NCI-H446 treated with DMSO at 0.1 percent for 48 hours (cell line): ENCODE measurements around the gene CARD11.
"Not testable (repeated sequence)": the region's sequence is repeated elsewhere in the genome, so short reads cannot be mapped to it uniquely, and the experiment has no call there.

Experiments used
- DNase-seq: peaks from one replicate; lab custom pipeline; 2025; lab: John Stamatoyannopoulos, UW

Gene CARD11

DNA sequence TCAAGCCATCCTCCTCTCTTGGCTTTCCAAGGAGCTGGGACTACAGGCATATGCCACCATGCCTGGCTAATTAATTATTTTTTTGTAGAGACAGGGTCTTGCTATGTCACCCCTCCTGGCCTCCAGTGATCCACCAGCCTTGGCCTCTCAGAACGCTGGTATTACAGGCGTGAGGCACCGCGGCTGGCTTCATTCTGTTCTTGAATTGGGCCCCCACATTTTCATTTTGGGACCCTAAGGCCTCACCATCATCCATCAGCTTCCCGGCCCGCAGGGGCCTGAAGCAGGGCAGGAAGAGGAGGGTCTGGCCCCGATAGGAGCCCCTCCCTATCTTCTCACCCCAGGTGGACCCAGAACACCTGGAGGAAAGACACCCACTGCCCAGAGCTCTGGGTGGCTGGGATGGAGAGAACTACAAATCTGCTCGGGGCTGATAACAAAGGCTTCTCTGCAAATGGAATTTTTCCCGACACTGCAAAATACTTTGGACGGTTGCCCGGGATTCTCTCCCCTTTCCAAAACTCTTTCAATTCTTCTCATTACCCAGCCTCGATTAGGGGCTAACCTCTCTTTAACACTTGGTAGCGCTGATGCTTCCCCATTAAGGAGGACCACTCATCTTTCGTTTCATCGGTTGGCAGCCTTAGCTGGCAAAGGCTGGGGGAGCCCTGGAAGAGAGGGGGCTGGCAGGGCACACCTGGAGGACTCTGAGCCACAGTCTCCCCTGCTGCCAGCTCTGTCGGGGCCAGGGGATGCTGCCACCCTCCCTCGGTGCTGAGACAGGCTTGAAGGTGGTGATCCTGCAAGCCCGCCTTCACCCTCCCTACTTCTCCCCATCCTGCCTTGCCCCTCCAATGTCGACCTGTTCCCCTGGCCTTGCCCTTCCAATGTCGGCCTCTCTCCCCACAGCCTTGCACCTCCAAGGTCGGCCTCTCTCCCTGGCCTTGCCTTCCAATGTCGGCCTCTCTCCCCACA, 118.5 kb downstream of the CARD11 start:
- no peak for DNase-seq

DNA sequence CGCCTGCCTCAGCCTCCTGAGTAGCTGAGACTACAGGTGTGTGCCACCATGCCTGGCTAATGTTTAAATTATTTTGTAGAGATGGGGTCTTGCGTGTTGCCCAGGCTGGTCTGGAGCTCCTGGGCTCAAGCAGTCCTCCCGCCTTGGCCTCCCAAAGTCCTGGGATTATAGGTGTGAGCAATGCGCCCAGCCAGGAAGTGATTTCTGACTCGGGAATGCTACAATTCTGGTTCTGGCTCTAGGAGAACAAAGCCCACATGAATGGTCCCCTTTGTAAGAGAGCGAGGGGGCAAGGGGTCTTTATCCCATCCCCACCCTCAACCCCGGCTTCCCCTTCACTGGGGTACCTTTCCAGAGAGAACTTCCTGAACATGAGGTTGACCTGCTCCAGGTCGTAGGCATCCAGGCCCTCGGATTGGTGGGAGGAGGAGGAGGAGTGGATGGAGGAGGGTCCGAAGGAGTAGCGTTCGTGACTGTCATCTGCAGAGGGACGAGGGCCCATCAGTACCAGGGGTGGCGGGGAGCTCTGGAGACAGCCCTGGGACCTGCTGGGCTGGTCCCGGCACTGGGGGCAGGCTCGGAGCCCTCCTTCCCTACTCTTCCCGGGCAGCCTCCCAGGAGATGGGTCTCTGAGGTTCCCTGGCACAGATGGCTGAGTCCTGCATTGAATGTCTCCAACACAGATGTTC, 119.6 kb downstream of the CARD11 start:
- DNase-seq: no peak

DNA sequence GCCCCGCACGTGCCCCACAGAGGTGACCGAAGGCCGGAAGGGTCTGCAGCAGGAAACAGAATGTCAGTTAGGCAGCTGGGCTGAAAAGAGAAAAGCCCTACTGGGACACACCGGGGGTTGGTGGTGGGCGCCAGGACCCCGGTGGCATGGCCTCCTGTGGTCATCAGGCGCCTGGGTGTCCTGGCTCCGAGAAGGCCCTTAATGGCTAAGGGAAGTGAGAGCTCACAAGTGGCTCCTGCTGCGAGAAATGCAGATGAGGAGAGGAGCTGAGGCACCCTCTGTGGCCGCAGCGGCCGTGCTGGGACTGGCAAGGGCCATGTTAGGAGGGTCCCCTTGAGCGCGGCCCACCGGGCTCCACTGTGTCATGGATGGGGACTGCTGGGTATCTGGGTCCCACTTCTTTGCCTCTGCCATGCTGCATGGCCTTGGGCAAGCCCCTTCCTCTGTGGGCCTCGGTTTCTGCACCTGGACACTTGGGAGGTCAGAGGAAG, 120.3 kb downstream of the CARD11 start:
- DNase-seq: no peak

DNA sequence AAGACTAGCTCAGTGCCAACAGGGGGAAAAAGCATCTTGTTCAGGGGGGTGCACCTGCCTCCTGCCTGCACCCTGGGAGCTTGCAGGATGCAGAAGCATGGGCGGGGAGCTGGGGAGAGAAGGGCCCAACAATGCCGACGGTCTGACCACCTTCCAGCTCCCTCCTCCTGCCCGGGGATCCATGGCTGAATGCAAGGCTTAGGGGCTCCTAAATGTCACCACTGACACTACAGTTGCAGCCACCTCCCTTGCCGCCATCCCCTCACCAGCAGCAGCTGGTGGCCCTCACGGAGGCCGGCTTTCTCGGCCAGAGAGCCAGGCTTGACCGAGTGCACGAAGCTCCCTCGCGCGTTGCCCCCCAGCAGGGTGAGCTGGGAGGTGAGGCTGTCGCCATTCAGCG, 120.8 kb downstream of the CARD11 start:
- DNase-seq: no peak

DNA sequence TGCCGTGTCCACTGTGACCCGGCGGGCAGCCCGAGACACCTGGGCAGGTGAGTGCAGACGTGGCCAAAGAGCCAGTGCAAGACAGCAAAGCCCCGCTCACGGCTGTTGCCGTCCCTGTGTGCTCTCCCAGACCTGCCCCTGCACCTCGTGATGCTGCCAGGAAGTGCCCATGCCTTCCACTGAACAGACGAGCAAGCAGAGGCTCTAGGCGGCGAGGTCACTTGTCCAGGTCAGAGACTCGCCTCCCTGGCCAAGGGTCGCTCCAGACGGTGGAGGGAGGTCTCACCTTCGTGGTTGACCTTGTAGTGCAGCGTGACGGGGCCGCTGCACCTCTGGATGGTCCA, 121.3 kb downstream of the CARD11 start:
- DNase-seq: no peak

DNA sequence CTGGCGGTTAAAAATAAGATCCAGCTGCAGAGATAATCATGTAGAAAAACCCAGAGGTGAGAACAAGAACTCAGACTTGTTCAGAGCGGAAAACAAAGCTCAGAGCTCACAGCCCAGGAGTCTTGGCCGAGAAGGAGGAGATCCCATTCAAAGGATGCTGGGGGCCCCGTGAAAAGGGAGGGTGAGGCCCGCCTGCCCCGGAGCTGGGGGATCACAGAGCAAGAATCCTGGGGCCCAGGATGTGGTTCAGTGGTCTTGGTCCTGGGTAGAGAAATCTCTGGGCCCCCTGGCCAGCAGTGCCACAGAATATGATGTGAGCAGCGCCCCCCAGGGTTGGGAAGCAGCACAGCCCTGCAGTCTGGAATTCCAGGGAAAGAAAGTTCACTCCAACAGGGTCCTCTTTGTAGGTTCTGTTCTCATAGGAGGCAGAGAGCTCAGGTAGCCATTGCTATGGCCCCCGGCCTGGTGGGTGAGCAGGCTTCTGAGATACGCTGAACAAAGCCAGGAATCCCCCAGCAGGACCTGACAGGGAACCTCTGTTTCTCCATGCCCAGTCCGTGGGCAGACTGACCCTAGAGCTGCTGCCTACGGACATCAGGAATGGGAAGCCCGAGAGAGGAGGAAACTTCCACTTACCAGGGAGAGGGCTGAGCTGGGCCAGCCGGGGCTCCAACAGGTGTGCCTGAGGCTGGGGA, 121.9 kb downstream of the CARD11 start:
- DNase-seq: no peak

DNA sequence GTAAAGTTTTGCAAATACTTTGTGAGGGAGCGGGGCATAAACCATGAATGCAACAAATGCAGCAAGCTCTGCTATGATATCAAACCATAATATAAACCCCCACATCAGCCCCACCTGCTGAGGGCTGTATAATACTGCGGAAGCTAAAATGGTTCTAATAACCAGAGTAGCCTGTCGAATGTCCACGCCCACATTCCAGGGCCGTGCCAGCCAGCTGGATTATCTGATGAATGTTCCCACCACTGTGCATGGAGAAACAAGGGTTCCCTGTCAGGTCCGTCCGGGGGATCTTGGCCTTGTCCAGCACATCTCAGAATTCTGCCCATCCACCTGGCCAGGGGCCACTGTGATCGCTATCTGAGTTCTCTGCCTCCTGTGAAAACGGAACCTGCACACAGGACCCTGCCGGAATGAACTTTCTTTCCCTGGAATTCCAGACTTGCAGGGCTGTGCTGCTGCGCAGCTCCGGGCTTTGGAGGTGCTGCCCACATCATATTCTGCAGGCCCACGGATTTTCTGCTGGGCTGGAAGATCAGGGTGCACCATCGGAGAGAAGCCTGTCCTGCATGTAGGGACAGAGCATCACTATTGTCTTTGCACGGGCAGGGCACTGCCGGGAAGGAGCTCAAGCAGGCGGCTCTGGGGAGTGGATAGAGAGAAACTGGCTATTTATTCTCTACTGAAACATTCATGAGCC, 122.6 kb downstream of the CARD11 start:
- DNase-seq: no peak

DNA sequence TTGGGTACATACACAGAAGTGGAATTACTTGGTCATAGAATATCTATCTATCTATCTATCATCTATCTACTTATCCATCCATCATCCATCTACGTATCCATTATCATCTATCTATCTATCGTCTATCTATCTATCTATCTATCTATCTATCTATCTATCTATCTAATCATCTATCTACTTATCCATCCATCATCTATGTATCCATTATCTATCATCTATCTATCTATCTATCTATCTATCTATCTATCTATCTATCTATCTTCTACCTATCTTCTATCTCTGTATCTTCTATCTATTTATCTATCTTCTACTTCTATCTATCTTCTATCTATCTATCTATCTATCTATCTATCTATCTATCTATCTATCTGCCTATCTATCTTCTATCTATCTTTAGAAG, 123.2 kb downstream of the CARD11 start:
- DNase-seq: not testable (repeated sequence)

DNA sequence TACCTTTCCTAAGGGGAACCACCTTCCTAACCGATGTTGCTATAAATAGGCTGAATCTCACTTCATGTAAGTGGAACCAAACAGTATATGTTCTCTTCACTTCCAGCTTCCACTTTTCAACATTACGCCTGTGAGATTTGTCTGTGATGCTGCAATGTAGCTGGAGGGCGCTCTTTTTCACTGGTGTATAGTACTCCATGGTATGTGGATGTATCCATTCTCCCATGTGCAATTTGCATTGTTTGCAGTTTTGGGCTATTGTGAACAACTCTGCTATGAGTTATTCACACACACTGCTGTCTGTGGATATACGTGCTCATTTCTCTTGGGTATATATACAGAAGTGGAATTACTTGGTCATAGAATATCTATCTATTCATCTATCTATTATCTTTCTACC, 123.6 kb downstream of the CARD11 start:
- no peak for DNase-seq

DNA sequence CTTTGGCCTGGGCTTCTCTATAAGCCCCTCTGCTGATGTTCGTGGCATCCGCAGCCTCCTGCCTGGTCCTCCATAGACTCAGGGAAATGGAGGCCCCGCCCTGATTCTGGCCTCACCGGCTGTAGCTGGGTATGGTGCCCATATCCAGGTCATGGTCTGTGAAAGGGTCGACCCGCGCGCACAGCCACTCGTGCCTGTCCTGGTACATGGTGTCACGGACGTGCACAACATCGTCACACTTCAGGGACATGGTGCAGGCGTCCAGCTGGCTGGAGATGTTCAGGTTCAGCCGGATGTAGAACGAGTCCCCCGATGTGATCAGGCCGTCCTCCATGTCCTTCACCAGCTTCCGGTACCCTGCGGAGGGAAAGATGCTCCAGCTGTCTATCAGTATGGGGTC, 124.4 kb downstream of the CARD11 start:
- DNase-seq: no peak

DNA sequence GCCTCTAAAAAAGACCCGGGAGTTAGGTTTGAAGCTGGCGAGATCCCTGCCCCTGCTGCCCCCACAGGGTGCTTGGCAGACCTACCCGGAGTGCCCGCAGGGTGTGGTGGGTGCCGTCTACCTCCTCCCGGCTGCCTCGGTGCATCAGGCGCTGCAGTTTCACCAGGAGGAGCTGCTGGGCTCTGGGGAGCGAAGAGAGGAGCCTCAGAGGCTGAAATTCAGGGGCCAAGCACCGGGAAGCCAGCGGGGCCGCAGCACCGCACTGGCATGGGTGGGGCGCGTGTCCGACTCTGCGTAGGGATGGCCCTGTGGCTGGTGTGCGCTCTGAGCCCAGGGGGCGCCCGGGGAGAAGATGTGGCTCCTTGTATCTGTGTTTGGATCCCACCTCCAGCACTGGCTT, 125.3 kb downstream of the CARD11 start:
- DNase-seq: no peak

DNA sequence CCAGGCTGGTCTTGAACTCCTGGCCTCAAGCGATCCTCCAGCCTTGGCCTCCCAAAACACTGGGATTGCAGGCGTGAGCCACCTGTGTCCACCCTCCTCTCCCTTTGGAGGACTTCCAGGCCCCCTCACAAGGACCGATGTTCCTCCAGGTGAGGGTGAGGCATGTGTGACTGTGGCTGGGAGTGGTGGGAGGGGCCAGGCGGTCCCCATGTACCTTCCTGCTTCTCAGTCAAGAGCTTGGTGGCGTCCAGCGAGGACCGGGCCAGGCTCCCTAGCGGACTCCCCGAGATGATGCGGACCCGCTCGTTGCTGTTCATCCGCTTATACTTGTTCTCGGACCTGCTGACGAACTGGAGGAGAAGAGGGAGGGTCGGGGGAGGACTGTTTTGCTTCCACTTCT, 128.6 kb downstream of the CARD11 start:
- DNase-seq: no peak

DNA sequence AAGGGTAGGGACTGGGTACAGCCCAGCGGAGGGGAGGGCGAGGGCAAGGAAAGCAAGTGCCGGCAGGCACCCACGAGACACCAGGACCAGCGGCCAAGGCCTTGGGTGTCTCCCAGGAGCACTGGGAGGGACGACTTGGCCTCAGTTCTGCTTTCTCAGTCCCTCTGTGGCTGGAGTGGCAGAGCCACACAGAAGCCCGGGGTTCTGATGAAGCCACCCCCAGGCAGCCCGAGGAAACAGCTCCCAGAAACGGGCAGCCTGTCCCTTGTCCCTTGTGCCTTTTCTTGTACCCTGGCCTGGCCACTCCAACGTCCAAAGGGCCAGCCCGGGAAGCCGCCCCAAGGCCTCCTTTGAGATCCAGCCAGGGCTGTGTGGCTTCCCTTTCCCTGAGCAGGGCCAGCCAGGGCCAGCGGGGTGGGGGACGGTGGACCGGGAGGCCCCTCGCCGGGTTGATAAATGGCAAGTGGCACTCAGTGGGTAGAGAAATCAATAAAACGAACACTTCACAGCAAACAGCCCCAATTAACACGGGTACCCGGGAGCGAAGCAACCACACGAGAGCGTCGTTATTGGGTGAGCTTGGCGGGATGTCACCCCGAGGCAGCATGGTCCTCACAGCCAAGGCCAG, 129.8 kb downstream of the CARD11 start:
- no peak for DNase-seq

DNA sequence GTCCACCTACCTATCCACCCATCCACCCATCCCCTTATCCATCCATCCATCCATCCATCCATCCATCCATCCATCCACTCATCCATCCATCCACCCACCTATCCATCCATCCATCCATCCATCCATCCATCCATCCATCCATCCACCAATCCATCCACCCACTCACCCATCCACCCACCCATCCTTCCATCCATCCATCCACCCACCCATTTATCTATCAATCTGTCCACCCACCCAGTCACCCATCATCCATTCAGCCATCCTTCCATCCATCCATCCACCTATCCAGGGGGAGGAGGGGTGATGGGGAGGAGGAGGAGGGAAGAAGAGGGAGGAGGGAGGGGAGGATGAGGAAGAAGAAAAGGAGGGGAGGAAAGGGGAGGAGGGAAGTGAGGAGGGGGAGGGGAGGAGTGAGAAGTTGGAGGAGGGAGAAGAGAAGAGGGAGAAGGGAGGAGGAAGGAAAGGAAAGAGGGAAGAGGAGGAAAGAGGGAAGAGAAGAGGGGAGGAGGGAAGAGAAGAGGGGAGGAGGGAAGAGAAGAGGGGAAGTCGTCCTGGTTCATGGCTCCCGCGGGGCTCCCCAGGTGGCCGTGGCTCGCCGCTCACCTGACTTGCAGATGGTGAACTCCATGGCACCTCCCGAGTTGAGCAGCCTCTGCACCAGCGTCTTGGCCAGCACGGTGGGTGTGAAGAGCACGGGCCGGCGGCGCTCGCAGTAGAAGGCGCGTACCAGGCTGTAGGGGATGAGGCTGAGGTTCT, 130.8 kb downstream of the CARD11 start:
- DNase-seq: no peak

DNA sequence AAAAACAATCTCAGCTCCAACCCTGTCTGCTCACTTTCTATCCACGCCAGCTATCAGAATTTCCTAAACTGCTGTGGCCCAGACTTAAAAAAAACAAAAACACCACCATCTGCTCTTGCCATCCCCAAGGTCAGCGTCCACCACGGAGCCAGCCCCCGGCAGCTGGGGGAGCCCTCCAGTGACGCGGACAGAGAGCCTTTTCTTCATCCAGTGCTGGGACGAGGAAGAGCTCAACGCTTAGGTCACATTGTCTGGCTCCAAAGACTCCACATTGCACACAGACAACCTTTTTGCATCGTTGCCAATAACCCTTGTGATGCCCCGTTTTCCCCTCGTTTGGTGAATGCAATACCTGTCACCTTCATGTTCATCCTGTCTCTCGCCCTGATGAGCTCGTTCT, 132.2 kb downstream of the CARD11 start:
- no peak for DNase-seq

DNA sequence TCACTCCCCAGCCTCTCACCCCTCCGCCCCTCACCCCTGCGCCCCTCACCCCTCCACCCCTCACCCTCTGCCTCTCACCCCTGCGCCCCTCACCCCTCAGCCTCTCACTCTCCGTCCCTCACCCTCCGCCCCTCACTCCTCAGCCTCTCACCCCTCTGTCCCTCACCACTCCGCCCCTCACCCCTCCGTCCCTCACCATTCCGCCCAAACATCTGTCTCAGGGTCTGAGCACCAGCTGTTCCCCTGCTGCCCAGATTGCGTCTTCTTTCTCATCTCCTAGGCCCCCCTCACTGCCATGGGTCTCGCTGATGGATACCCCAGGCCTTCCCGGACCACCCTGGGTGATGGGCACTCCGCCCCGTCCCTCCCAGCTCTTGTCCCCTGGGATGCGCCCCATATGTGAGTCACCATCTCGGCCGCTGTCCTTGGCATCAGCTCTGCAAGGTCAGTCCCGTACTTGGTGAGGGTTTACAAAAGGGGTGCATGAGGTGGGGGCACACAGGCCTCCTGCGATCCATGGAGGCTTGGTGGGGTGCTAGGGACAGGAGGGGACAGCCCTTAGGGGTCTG, 134.1 kb downstream of the CARD11 start:
- DNase-seq: no peak

DNA sequence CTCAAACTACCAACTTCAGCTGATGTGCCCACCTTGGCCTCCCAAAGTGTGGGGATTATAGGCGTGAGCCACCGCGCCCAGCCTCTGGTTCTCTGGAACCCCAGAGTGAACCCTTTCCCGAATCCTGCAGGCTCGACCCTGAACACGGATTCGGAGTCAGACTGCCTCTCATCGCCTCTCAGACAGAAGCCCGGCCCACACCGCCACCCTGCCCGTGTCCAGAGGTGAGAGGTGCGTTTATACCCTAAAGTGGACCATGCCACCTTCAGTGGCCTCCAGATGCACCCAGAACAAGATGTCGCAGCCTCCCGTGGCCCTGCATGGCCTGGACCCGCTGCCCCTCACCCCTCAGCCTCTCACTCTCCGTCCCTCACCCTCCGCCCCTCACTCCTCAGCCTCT, 134.6 kb downstream of the CARD11 start:
- DNase-seq: no peak

DNA sequence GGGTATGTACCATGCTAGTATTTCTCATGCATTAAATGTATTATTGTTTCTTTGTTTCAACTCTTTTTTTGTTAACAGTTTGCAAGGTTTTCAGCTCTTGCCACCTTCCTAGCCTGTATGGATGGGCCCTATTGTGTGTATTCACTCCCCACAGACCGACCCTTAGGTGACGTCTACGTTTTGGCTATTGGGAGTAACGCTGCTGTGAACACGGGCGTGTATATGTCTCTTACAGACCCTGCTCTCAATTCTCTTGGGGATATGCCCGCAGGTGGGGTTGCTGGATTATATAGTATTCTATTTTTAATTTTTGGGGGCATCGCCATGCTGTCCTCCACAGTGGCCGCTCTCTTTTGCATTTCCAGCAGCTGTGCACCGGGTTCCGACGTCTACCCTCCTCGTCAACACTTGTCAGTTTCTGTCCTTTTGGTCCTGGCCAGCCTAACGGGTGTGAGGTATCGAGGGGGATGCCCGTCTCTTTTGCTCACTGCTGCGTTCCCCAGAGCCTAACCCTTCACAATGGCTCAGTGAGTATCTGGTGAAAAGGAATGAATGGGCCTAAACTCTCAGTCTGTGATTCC, 135.5 kb downstream of the CARD11 start:
- no peak for DNase-seq

DNA sequence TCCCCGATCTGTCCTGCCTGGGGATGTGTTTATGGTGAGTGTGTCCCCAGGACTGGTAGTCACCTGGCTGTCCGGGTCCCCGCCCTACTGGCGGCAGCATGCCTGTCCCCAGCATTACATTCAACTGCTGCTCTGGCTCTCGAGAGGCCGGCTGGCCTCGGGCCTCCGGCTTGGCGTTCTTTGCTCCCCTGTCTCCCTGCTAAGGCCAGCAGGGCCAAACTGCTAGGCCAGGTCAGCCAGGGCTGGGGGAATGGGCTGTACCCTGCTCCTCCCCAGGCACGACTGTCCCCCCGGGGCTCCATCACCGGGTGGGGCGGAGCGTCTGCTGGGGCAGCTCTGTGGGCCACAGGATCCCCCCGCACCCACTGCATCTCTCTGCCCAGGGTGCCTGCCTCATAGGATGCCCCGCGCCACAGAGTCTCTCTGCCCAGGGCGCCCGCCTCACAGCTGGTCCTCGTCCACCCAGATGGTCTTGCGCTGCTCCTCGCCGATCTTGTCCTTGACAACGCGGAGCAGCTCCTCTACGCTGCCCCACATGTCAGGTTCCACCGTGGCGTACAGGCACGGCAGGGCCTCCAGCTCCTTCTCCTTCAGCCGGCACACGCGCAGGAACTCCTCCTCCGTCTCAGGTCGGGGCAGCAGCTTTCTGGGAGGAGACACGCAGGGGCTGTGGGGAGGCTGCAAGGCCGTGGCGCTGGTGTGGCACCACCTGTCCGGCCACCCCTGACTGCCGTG, 137.3 kb downstream of the CARD11 start:
- DNase-seq: no peak
